Activated CD4-positive, alpha-beta T cell treated with anti-CD3 and anti-CD28 coated beads for 1 hour (primary cell): ENCODE measurements around the gene KLC1.

Source experiments
- DNase-seq: peaks from one replicate; pipeline ENCODE4 v3.0.0-alpha.2; 2020

Gene KLC1

DNA sequence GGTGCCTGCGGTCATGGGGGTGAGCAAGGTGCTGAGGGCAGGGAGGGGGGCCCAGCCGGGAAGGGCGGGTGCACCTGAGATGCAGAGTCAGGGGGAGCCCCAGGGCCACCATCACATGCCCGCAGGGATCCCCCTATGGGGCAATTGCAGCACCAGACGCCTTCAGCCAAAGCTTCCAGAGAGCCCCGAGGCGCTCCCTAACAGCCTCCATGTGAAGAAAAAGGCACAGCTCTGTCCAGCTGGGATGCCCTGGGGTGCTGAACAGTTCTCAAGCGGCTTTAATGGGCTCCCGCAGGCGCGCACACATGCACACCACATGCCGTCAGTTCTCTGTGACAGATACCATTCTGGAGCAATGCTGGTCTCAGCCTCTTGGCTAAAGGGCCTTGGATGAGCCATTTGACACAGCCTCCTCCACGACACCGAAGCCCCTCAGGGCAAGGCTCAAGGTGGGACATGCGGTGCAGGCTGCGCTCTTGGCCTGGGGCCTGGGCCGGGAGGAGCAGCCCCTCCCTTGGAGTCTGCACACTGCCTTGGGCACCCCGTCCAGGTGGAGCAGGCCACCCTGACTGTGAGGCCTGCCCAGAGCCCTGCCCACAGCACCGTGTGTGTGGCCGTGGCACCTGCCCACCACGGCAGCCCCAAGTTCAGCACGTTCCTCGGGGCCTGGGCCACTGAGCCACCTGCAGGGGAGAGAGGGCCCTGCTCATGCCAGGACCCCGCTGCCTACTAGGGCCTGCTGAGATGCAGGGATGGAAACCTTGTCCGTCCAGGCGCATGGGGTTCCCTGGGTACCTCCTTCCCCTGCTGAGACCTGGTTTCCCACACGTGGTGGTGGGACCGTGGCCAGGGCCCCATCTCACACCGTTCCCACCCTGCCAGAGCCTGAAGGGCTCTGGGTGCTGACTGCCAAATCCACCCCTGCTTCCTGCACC lies 78.6 kb downstream of the KLC1 start:
- no peak for DNase-seq

DNA sequence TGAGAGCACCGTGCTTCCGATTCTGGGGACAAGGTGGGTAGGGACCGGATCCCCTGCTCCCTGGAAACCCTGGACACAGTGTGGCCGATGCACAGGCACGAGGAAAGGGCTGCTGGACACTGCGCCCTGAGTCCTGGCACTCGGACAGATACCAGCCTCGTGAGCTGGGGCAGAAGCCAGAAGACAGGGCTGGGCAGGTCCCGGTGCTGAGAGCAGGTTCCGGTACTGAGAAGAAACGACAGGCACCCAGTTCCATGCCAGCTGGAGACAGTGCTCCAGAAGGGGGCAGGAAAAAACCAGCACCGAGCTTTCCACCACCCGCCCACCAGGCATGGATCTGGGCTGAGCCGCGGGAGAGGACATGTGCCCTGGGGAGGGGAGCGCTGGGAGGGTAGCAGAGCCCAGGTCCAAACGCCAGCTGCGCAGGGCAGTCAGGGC lies 79.8 kb downstream of the KLC1 start:
- DNase-seq = no peak

DNA sequence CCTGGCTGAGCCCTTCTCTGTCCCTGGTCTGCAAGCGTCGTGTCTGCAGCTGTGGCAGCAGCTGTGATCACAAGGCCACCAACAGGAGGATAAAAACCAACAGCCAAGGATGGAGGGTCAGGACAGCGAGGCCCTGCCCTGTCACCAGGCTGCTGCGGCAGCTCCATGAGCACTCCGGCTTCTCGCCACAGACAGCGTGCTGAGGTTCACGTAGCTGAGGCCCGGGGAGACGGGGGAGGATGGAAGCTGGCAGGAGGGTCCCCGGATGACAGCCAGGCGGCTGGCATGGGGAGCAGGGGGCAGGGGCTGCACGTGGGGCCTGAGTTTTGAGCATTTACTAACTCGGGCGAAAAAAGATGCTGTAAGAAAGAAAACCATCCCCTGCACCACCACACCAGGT lies 80.8 kb downstream of the KLC1 start:
- no peak for DNase-seq

DNA sequence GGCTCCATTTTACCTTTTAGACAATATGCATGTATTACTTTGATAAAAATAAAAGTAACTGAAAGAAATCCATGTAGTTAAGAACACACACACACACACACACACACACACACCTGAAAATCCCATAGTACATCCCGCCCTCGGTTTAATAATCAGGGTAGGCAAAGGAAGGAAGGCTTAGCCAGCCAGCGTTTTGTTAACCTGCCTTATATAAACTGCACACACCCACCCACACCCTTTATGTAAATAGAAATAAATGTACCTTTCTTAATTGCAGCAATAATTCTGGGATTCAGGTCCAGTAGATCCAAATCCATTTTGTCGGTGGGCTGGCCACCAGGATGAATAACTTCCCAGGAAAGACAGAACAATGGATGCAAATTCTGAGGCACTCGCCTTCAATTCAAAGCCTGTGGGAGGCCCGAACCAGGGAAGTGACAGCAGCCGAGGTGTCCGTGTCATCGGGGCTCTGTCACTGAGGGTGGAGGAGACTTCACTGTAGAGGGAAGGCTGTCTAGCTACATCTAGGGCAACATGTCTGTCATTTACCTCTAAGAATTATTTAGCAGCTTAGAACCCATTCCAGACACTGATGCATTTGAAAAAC lies 81.9 kb downstream of the KLC1 start:
- no peak for DNase-seq

GRCh38 chr14:103711516-103712431 lies 82.8 kb downstream of the KLC1 start:
- DNase-seq = no peak

GRCh38 chr14:103712633-103713247 lies 83.7 kb downstream of the KLC1 start:
- DNase-seq = no peak

DNA sequence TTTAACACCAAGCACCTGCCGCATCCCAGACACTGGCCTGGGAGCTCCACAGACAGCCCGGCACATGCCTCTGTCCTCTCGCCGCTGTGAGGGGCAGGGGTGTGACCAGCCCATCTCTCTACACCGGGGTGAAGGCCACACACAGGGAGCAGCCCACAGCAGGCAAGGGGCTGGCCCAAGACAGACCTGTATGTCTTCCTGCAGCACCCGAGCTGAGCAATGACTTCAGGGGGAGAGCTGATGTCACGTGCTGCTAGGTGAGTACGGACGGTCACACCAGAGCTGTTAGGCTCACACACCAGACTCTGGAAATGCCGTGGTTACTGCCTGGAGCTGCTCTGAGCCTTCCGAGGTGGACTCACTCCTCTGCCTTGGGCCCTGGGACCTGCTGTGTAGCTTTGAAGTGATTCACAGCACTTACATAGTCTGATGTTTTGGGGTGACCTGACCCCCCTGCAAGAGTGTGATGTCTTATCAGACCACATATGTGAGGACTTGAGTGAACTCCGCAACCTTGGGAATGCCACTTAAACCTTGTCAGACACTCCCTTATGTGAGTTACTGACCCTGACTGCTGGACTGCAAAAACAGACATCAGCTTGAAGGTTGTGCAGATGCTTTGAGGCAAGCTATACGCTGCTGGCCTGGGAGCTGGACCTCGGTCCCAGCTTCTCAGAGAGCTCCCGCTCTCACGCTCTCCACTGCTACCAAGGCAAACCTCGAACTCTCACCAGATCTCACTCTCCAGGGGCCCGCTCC lies 84.5 kb downstream of the KLC1 start:
- no peak for DNase-seq

DNA sequence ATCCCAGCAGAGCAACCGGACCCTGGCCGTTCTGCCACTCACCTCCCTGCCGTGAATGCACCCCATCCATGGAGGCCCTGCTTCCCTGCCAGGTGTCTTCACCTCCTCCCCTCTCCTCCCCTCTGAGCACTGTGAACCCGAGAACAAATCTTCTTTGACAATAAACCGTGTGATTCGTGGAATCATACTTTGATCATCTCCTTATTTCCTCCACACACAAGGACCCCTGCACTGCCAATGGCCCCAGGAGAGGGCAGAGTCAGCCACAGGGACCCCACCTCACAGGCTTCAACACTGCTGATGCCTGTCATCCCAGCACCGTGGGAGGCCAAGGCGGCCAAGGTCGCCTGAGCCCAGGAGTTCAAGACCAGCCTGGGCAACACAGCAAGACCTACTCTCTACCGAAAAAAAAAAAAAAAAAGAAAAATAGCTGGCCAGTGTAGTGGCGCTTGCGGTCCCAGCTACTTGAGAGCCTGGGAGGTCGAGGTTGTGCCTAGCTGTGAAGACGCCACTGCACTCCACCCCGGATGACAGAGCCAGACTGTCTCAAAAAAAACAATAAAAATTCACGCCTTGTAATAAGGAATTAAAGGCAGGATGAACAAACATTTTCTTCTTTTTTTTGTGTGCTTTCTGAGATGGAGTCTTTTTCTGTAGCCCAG lies 85.2 kb downstream of the KLC1 start:
- no peak for DNase-seq

DNA sequence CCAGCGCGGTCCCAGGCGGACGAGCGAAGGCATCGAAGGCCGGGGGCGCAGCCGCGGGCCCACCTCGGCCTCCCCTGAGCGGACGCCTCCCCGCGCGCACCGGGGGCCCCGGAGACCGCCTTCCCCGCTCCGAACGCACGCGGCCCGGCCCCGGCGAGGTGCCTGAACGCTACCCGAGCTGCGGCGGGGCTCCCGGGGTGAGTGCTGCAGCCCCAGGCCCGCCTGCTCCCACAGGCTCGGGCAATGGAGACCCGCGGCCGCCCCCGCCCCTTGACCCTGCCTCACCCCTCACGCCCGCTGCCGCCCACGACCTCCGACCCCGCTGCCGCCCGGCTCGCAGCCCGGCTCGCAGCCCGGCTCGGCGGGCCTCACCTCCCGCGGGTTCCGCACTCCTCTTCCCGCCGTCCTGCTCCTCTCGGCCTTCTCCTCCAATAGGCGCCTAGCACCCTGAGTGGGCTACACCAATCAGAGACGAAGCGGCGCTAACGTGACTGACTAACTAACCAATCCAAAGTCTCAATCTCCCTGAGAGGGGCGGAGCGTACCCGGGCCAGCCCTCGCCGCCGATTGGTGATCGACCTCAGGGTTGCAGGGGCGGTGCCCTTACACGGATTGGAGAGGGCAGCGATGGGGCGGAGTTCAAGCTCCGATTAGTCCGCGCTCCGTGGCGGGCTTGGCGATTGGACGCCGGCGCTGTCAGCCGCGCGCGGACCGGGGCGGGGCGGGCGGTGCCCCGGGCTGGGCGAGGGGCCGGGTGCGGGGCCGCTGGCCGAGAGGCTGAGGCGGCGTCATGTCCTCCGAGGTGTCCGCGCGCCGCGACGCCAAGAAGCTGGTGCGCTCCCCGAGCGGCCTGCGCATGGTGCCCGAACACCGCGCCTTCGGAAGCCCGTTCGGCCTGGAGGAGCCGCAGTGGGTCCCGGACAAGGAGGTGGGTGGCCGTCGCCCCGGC lies 86.3 kb downstream of the KLC1 start, which contains the start of the genes XRCC3 and ZFYVE21:
Gene XRCC3 (minus strand): TSS at position 400 of the 949 bp plus-strand sequence. CDS start 4,364 bp downstream, outside the sequence.
Gene ZFYVE21 (plus strand): TSS at position 759 of the 949 bp plus-strand sequence. CDS start 32 bp downstream, at position 791.
- DNase-seq = peak; percentile 99

DNA sequence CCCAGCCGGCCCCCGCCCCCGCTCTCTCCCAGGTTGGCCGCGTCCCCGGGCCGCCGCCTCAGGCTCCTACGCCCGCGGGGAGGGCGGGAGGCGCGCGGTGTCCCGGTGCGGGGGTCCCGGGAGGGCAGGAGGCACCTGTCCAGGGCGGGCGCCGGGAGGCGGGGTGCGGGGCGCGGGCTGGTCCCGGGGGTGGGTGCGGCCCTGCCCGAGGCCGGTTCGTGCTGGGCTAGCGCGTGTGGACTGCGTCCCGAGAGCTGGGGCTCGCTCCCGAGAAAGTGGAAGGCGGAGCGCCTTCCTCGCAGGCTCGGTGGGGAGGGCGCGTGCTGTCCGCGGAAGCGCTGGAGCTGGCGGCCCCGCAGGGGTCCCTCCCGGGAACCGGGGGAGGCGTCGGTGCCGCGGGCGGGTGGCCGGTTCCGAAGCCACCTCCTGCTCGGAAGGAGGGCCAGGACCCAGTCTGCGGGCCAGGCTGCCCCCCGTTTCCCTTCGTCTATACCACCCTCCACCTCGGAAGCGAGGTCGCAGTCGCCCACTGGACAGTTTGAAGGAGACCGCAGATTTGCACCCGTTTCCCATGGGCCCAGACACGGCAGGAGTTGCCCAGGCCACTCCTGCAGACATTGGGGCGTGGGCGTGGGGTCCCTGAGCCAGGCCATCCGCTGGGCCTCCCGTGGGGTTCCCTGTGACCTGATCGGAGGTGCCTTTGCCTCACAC lies 87.2 kb downstream of the KLC1 start:
- no peak for DNase-seq

DNA sequence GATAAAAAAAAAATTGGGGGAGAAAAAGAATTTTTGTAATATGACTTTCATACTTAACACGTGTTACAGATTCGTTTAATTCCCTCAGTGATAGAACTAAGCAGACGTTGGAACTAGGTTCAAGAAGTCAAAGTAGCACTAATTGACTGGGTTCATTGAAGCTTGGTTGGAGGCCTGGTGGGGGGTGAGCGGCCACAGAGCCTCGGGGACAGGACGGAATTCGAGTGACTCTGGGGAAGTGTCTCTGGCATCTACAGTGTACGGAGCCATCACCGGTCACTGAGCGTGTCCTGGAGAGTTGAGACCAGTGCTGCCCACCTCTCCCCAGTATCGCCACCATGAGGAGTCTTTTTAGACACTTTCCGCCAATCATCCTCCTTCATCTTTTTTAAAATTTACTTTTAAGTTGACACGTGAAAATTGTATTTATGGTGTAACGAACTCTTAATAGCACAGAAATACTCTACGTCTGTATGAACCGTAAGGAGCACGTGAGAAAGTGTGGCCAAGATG lies 87.9 kb downstream of the KLC1 start:
- no peak for DNase-seq

- DNase-seq = no peak
These were observed 89.6 kb downstream of the KLC1 start for GRCh38 chr14:103718572-103718971.

GRCh38 chr14:103719751-103720150 lies 90.7 kb downstream of the KLC1 start:
- no peak for DNase-seq

GRCh38 chr14:103721334-103722120 lies 92.5 kb downstream of the KLC1 start:
- DNase-seq = no peak

- DNase-seq = no peak
These were observed 94.7 kb downstream of the KLC1 start for GRCh38 chr14:103723748-103724081.

DNA sequence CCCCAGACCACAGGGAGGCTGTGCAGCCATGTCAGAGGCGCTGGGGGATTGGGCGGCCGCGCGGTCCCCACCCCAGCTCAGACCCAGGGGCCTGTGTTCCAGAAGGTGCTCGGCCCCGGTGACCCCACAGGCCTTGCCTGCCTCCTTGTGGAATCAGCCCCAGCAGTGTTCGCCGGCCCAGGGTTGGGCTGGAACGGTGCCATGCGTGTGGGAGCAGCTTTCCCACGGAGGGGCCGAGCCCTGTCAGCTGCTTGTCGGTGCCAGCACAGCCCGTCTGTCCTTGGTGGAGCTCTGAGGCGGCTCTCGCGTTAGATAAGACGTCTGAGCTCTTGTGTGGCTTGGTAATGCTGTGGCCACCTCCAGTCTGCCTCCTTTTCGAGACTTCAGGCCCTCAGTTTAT lies 95.1 kb downstream of the KLC1 start:
- no peak for DNase-seq

- no peak for DNase-seq
These were observed 96.1 kb downstream of the KLC1 start for GRCh38 chr14:103725001-103725682.
